Fibroblast of skin of right quadriceps (primary cell): ENCODE data around the gene PLSCR1.
A peak's percentile ranks its signal among the peaks of the same experiment; 100 is the strongest.

ENCODE experiments used
- DNase-seq: peaks from one replicate; pipeline ENCODE4 v3.0.0-alpha.2; 2013

Gene PLSCR1

GRCh38 chr3:146544002-146544928 lies at the start of gene PLSCR1:
PLSCR1 (minus strand) TSS chr3:146544607; CDS start chr3:146536552, 8,055 bp downstream.
- DNase-seq: peak; percentile 95

GRCh38 chr3:146593776-146594175 lies 49.4 kb upstream of the PLSCR1 start:
- no peak for DNase-seq

DNA sequence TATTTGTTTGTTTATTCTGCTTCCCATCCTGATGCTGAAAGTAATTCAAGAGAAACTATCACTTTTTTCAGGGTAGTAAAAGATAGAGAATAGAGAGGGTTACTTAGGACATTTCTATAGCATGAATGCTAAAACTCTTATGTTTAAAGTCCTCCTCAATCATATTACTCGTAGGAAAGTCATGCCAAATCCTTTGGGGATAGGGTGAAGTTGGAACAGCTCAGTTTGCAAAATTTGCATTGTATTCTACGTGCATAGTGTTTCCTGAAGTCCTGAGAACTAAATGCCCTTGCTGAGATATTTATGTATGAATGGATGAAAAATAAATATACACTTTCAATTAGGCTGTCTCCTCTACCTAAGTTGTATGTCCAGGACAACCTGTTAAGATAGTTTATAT lies 46.1 kb upstream of the PLSCR1 start:
- DNase-seq: peak; percentile 84

DNA sequence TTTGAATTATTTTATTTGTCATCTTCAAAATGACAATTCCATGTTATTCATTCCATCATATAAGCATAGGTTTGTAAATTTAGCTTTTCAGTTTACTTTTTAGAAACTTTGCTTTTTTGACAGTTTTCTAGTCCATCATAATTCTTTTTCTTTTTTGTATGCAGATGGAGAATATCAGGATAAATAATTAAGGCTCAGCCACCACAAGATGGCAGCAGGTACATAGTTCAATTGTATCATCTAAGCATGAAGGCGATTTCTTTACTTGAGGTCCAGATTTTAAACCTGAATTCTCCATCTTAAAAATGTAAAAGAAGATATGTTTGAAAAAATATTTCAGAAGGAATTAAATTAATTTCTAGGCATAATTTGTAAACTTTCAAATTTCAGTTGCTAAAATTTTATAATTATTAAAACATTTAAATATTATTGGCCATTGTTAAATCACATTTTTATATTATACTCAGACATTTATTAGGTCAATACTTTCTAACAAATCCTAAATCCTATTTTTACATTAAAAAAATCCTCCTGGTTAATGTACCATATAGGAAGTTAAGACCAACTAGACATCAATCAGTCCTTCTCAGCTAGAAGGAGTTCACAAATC lies 45.6 kb upstream of the PLSCR1 start:
- peak; percentile 47 for DNase-seq

- no peak for DNase-seq
These were observed 40.7 kb upstream of the PLSCR1 start for GRCh38 chr3:146585156-146585555.

DNA sequence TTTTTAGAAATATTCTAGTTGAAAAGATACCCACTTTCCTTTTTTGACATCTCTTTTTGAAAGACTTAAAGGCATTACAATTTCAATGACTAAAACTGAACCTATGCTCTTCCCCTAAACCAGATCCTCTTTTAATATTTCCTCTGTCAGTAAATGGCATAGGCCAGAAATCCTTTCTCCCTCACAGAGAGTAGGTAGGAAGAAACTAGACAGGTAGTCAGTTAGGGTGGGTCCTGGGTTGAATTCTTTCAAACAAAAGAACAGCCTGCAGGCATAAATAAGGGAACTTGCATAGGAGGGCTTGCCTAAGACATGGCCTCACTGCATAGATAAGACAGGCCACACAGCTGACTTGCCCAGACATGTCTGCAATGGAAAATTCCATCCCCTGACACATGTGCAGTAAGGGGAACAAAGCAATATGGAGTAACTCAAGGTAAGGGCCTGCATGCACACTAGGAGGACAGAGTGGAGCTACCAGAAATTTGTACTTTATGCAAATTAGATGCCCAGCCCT lies 37.6 kb upstream of the PLSCR1 start:
- DNase-seq: no peak

- DNase-seq: no peak
These were observed 36.7 kb upstream of the PLSCR1 start for GRCh38 chr3:146581080-146581601.

GRCh38 chr3:146577662-146578061 lies 33.3 kb upstream of the PLSCR1 start:
- peak; percentile 49 for DNase-seq

DNA sequence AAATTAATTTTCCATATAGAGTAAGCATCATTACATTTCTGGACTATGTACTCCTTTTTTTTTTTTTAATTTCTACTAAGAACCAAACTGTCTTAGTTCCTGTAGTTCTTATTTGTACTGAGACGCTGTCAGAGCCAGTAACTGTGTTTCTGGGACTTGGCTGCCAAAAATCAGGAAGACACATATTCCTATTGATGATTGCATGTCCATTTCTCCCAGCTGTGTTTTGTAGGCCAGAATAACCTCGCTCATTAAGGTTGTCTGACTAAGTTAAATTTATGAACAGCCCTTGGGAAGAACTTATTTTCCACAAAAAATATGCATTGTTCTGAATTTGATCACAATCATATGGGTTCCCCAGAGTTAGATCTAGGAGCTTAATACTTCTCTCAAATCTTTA lies 31.2 kb upstream of the PLSCR1 start:
- DNase-seq: no peak

DNA sequence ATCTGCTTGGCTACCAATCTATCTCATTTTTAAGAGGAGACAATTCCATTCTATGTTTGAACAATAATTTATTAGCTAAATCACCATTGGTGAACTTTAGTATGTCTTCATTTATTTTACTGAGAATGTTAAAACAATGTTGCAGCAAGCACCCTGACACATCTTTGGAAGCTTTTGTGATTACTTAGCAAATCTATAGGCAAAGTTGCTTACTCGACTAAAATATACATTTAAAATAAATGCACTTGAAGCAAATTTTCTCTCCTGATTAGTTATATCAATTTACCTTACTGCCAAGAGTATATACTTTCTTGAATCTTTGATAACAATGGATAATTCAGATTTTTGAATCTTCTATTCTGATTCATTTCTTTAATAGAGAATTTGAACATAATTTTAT lies 29.8 kb upstream of the PLSCR1 start:
- DNase-seq: no peak

DNA sequence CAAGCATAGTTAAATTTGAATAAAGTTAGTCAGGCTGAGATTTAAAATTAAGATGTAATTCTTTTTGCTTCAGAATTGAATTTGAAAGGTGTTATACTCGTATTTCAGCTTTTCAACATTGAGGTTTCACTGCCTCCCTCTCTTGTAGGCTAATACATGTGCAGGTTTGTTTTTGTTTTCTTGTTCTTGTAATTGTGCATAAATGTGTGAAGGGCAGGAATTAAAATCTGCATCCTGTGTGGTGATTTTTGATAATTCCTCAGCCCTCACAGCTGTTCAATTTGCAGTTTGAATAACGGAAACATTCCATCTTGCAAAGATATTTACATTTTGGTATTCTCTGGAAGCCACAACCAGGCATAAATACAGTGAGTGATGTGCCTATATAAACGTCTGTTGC lies 24.9 kb upstream of the PLSCR1 start:
- peak; percentile 12 for DNase-seq

GRCh38 chr3:146566138-146566537 lies 21.7 kb upstream of the PLSCR1 start:
- DNase-seq: no peak

- no peak for DNase-seq
These were observed 17.5 kb upstream of the PLSCR1 start for GRCh38 chr3:146561879-146562278.

DNA sequence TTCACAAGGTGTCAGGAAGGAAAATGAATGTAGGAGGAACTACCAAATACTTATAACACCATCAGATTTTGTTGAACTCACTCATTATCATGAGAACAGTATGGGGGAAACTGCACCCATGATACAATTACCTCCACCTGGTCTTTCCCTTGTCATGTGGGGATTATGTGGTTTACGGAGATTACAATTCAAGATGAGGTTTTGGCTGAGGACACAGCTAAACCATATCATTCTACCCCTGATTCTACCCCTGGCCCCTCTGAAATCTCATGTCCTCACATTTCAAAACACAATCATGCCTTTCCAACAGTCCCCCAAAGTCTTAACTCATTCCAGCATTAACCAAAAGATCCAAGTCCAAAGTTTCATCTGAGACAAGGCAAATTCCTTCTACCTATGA lies 17.1 kb upstream of the PLSCR1 start:
- no peak for DNase-seq

DNA sequence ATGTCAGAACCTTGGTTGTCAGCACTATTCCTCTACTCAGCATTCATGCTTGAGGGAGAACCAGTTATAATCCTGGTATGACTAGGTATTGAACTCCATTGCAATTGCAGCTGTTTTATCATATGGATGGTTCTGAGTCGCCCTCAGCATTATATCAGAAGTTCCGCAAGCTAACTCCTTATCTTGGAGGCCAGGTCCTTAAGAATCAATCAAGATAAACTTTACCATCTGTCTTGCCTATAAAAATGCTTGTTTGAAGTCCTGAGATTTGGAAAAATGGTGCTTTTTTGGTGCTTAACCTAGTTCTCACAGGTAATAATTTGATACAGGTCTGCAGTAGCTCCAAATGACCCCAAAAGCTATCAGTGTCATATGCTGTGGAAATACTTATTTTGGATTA lies 16.3 kb upstream of the PLSCR1 start:
- DNase-seq: no peak

DNA sequence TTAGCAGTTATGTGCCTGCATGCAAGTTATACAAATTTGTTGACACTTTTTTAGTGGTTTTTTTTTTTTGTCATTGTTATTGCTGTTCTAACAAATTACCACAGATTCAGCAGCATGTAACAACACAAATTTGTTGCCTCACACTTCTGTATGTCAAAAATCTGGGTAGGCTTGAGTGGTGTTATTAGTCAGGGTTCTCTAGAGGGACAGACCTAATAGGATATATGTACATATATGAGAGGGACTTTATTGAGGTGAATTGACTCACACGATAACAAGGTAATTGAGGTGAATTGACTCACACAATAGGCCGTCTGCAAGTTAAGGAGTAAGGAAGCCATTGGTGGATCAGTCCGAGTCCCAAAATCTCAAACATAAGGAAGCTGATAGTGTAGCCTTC lies 15.0 kb upstream of the PLSCR1 start:
- DNase-seq: no peak

DNA sequence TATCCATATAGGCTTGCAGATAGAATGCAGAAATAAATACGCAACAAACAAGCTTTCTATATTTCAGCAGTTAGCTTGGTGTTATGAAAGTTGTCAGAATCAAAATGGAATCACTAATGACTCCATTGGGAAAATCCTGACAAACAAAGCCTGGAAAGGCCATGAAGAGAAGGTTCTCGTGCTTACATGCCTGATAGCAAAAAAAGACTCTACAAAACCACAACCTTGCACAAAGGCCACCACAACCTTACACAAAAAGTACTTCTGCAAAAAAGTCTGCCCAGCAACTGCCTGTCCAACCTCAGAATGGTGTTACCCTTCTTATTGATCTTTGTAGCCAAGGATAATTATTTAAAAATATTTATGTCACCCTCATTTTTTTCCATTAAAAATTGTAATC lies 14.4 kb upstream of the PLSCR1 start:
- no peak for DNase-seq

- DNase-seq: no peak
These were observed 13.3 kb upstream of the PLSCR1 start for GRCh38 chr3:146557745-146558144.

DNA sequence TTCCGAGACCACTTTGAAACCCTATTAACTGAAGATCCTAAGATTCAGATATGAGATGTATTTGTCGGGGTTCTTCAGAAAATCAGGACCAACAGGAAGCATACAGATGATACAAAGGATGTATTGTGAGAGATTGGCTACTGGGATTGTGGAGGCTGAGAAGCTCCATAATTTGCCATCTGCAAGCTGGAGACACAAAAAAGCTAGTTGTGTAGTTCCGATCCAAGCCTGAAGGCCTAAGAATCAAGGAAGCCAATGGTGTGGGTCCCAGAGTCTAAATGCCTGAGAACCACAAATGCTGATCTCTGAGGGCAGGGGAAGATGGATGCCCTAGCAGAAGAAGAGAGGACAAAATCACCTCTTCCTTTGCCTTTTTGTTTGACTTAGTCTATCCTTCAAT lies 10.9 kb upstream of the PLSCR1 start:
- no peak for DNase-seq

DNA sequence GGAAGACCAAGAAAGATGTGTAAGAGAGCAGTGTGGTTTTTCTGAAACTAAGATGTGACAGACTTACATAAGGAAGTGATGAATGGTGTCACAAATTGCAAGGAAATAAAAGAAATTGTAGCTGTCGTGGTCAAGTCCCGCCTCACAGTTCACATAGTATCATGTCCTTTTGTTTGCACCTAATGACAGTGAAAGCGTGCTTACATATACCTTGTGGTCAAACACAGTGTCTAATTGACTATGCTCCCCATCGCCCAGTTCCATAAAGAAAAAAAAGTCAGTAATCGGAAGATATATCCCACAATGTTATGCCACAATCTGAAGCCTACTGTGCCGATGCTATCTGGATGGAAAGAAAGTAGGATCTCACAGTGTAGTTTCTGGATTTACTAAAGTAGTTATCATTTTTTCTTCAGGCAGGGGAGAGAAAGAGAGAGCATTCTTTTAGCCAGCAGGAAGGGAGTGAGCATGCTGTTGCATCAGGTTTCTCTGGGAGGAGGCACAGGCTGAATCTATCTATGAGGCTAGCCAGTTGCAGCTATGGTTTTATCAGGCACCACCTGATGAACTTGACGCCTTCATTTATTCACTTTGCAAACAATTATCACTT lies 9.8 kb upstream of the PLSCR1 start:
- peak; percentile 17 for DNase-seq

DNA sequence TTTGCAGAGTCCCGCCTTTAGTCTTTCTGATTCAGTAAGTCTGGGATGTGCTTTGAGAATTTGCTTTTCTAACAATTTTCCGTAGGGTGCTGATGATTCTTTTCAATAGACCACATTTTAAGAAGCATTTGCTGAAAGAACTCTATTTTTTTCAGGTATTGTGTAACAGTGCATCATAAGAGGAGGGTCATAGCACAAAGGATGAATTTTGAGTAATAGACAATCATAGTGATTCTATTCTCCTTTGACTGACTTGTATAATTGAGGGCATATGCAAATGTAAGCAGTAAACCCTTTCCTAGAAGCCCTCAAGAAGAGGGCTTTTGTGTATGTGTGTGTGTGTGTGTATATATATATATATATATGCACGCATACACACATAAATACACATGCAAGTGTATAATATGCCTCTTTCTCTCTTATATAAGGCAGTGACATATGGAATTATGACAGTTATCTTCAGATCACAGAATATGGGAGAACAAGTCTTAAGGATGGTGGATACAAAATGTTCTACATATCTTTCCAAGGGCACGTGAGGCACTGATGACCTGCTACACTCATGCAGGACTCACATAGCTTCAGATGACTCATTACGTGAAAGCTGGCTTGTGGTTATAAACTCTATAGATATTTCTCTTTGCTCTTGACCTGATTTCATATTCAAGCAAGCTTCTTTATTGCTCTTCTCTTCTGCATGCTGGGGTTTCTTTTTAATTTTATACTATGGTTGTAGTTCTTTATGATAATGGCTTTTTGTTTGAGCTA lies 6.5 kb upstream of the PLSCR1 start:
- DNase-seq: peak; percentile 88

GRCh38 chr3:146550070-146550615 lies 5.7 kb upstream of the PLSCR1 start:
- no peak for DNase-seq
